AG20443 (cell line): ENCODE data around the gene TRIM8.

Experiments used
- DNase-seq: peaks from one replicate; pipeline ENCODE4 v3.0.0; 2012; ENCODE audit warnings: low spot score, mixed read lengths

The TRIM8 gene

GRCh38 chr10:102644066-102644645 is at the start of gene TRIM8:
TSS of gene TRIM8 (plus strand) at chr10:102644479. CDS start at chr10:102644618, 139 bp downstream.
- DNase-seq, result no peak

GRCh38 chr10:102595293-102595692 is 49.0 kb upstream of the TRIM8 start:
- no peak for DNase-seq

GRCh38 chr10:102595897-102596296 is 48.4 kb upstream of the TRIM8 start:
- DNase-seq, result no peak

GRCh38 chr10:102596506-102596971 is 47.7 kb upstream of the TRIM8 start:
- peak; percentile 80 for DNase-seq

- DNase-seq, result peak; percentile 30
These were observed 46.9 kb upstream of the TRIM8 start for GRCh38 chr10:102597131-102597991.

- no peak for DNase-seq
These were observed 46.0 kb upstream of the TRIM8 start for GRCh38 chr10:102598243-102598642.

- no peak for DNase-seq
These were observed 44.5 kb upstream of the TRIM8 start for GRCh38 chr10:102599565-102600327.

GRCh38 chr10:102600816-102601215 is 43.5 kb upstream of the TRIM8 start:
- DNase-seq, result no peak

GRCh38 chr10:102601639-102602038 is 42.6 kb upstream of the TRIM8 start:
- no peak for DNase-seq

- peak; percentile 90 for DNase-seq
These were observed 41.8 kb upstream of the TRIM8 start for GRCh38 chr10:102602272-102603045.

GRCh38 chr10:102603946-102604345 is 40.3 kb upstream of the TRIM8 start:
- no peak for DNase-seq

GRCh38 chr10:102604439-102604841 is 39.8 kb upstream of the TRIM8 start:
- peak; percentile 56 for DNase-seq

GRCh38 chr10:102605712-102606111 is 38.6 kb upstream of the TRIM8 start:
- peak; percentile 51 for DNase-seq

GRCh38 chr10:102608487-102608886 is 35.8 kb upstream of the TRIM8 start:
- DNase-seq, result no peak

GRCh38 chr10:102610441-102610887 is 33.8 kb upstream of the TRIM8 start:
- DNase-seq, result no peak

- DNase-seq, result no peak
These were observed 32.7 kb upstream of the TRIM8 start for GRCh38 chr10:102611514-102612087.

- DNase-seq, result no peak
These were observed 31.4 kb upstream of the TRIM8 start for GRCh38 chr10:102612964-102613275.

GRCh38 chr10:102613286-102613685 is 31.0 kb upstream of the TRIM8 start:
- DNase-seq, result no peak

- DNase-seq, result peak; percentile 34
These were observed 30.5 kb upstream of the TRIM8 start for GRCh38 chr10:102613785-102614184.

- no peak for DNase-seq
These were observed 29.4 kb upstream of the TRIM8 start for GRCh38 chr10:102614888-102615287.

- DNase-seq, result no peak
These were observed 28.9 kb upstream of the TRIM8 start for GRCh38 chr10:102615361-102615760.
